ENCODE data around the gene C12orf75.

Gene C12orf75

DNA sequence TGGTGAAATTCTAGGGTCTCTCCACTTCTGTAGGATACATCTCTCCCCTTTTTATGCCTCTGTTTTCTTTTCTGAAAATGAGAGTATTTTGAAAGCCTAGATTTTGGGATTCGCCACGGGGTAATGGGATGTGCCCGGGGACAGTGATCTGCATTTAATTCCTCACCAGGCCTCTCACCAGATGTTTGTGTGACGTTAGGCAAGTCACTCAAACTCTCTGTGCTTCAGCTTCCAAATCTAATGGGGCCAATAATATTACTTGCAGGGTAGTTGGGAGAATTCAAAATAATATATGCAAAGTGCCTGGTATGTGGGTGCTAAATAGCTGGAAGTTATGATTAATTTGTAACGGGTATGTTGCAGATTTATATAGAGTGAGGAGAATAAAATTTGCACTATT is 78.8 kb downstream of the C12orf75 start:
- Histone ChIP-seq H3K9me3 (ENCODE audit: severe bottlenecking) (no peaks in the 10 kb centered on the region), H3K4me3 (ENCODE audit: severe bottlenecking) (no peak overlapping the region), H3K36me3 (ENCODE audit: low read depth) (no peaks in the 10 kb centered on the region), H3K27ac (ENCODE audit: poor library complexity, severe bottlenecking) (no peak overlapping the region), H3K4me1 (ENCODE audit: insufficient read depth, poor library complexity, severe bottlenecking) (peaks cover 7% of the 10 kb centered on the region), H3K27me3 (ENCODE audit: insufficient read depth, poor library complexity, severe bottlenecking) (no peaks in the 10 kb centered on the region)
- DNase-seq (ENCODE audit: low spot score) (no peak), ATAC-seq (ENCODE audit: low read depth) (no peak)
- TF ChIP-seq, protein P1, sequence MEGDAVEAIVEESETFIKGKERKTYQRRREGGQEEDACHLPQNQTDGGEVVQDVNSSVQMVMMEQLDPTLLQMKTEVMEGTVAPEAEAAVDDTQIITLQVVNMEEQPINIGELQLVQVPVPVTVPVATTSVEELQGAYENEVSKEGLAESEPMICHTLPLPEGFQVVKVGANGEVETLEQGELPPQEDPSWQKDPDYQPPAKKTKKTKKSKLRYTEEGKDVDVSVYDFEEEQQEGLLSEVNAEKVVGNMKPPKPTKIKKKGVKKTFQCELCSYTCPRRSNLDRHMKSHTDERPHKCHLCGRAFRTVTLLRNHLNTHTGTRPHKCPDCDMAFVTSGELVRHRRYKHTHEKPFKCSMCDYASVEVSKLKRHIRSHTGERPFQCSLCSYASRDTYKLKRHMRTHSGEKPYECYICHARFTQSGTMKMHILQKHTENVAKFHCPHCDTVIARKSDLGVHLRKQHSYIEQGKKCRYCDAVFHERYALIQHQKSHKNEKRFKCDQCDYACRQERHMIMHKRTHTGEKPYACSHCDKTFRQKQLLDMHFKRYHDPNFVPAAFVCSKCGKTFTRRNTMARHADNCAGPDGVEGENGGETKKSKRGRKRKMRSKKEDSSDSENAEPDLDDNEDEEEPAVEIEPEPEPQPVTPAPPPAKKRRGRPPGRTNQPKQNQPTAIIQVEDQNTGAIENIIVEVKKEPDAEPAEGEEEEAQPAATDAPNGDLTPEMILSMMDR (IDR thresholded peaks at IDR 0.05; ENCODE audit: poor library complexity, severe bottlenecking): no peak

DNA sequence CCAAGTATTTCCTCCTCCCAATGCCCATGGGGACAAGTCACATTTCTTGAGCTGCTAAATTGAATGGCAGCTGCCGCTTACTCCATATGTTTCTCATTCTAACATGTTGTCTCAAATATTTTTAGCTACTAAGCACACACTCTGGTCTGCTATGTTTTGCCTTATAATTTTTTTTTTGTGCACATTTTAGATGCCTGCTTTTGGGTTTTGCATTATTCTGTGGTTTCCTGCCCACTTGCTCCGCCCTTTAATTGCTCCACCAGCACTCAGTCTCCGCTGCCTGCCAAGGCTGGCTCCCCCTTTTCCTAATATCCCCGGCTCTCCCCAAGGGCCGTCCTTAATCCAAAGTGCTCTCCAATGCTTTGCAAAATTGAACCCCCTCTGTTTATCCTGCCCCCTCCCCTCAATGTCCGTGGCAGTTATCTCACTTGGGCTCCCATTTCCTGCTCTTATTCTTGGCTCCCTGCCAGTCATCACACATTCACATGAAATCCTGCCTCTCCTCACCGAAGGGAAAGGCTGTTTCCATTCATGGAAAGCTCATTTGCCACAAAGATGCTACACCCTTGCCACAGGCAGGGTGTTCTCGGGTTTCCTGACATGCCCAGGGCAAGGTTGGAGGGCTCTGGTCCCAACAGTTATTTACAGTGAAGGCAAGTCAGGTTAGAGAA is 79.4 kb downstream of the C12orf75 start:
- Histone ChIP-seq H3K4me3 (ENCODE audit: severe bottlenecking) (no peak overlapping the region), H3K9me3 (ENCODE audit: severe bottlenecking) (no peaks in the 10 kb centered on the region), H3K27ac (ENCODE audit: poor library complexity, severe bottlenecking) (no peak overlapping the region), H3K27me3 (ENCODE audit: insufficient read depth, poor library complexity, severe bottlenecking) (no peaks in the 10 kb centered on the region), H3K4me1 (ENCODE audit: insufficient read depth, poor library complexity, severe bottlenecking) (peaks cover 7% of the 10 kb centered on the region), H3K36me3 (ENCODE audit: low read depth) (no peaks in the 10 kb centered on the region)
- ATAC-seq (ENCODE audit: low read depth) (no peak), DNase-seq (ENCODE audit: low spot score) (no peak)
- TF ChIP-seq, protein P1 (IDR thresholded peaks at IDR 0.05; ENCODE audit: poor library complexity, severe bottlenecking): no peak

DNA sequence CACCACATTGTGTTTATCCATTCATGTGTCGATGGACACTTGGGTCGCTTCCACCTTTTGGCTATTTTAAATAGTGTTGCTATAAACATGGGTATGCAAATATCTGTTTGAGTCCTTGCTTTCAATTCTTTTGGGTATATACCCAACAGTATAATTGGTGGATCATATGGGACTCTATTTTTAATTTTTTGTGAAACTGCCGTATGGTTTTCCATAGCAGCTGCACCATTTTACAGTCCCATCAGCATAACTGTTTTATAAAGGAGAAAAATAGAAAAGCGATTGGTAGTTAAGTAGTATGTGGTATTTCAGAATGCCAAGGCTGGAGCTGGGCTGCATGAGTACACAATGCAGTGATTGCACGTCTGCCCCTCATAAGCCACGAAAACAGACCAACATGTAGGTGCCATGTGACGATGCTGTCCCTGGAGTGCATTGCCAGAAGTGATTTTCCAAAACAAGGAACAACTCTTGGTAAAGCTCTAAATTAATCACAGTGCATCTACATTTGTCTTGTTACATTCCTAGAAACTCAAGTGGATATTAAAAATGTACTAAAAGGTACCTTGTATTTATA is 83.5 kb downstream of the C12orf75 start:
- DNase-seq (ENCODE audit: low spot score) (no peak), ATAC-seq (ENCODE audit: low read depth) (no peak)
- H3K36me3 ChIP-seq (ENCODE audit: low read depth): no peaks in the 10 kb centered on the region
- no peak overlapping the region for H3K4me3 ChIP-seq (ENCODE audit: severe bottlenecking)
- H3K9me3 ChIP-seq (ENCODE audit: severe bottlenecking): no peaks in the 10 kb centered on the region
- H3K27ac ChIP-seq (ENCODE audit: poor library complexity, severe bottlenecking): no peak overlapping the region
- H3K4me1 ChIP-seq (ENCODE audit: insufficient read depth, poor library complexity, severe bottlenecking): peaks cover 21% of the 10 kb centered on the region
- TF ChIP-seq, protein P1 (IDR thresholded peaks at IDR 0.05; ENCODE audit: poor library complexity, severe bottlenecking): no peak
- no peaks in the 10 kb centered on the region for H3K27me3 ChIP-seq (ENCODE audit: insufficient read depth, poor library complexity, severe bottlenecking)

DNA sequence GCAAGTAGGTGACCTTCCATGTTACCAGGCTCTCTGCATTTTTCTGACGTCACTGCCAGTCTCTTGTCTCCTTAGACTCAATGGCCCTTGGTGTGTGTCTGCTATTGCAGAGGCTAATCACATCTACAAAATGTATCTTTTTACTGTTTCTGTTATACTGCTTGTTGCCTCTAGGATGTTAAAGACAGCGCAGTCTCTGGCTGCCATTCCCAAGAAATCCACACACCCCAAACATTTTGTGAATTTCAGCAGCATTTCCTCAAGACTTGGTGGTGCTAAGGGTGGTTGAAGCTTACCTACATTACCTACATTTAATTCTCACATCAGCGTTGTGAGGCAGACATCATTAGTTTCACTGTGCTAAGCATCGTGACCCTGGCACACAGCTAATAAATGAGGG is 87.2 kb downstream of the C12orf75 start:
- Histone ChIP-seq H3K36me3 (ENCODE audit: low read depth) (no peaks in the 10 kb centered on the region), H3K9me3 (ENCODE audit: severe bottlenecking) (no peaks in the 10 kb centered on the region), H3K4me1 (ENCODE audit: insufficient read depth, poor library complexity, severe bottlenecking) (peaks cover 14% of the 10 kb centered on the region), H3K4me3 (ENCODE audit: severe bottlenecking) (no peak overlapping the region), H3K27ac (ENCODE audit: poor library complexity, severe bottlenecking) (peak overlapping the region; percentile 31), H3K27me3 (ENCODE audit: insufficient read depth, poor library complexity, severe bottlenecking) (no peaks in the 10 kb centered on the region)
- TF ChIP-seq, protein P1 (IDR thresholded peaks at IDR 0.05; ENCODE audit: poor library complexity, severe bottlenecking): no peak
- DNase-seq (ENCODE audit: low spot score) (no peak), ATAC-seq (ENCODE audit: low read depth) (no peak)

DNA sequence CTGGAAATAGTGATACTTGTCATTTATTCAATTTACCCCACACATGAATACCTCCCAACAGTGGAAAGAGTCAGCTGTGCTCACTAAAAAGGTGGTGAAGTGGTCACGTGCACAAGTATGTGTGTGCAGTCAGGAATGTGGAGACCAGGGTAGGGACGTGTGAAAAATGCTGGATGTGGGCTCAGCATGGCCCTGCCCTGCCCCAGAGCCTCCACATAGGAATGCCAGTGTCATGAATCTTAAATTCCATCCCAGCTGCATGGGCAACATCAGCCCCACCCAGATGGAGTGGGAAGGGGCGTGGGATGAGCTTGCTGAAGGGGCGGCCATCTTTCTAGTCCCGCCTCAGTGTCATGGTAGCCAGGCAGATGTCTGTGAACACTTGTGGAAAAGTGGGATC is 87.7 kb downstream of the C12orf75 start:
- Histone ChIP-seq H3K9me3 (ENCODE audit: severe bottlenecking) (no peaks in the 10 kb centered on the region), H3K4me3 (ENCODE audit: severe bottlenecking) (no peak overlapping the region), H3K27ac (ENCODE audit: poor library complexity, severe bottlenecking) (peak overlapping the region; percentile 31), H3K36me3 (ENCODE audit: low read depth) (no peaks in the 10 kb centered on the region), H3K4me1 (ENCODE audit: insufficient read depth, poor library complexity, severe bottlenecking) (peaks cover 14% of the 10 kb centered on the region), H3K27me3 (ENCODE audit: insufficient read depth, poor library complexity, severe bottlenecking) (no peaks in the 10 kb centered on the region)
- DNase-seq (ENCODE audit: low spot score): peak; percentile 82
- peak; percentile 96 for ATAC-seq (ENCODE audit: low read depth)
- TF ChIP-seq, protein P1 (IDR thresholded peaks at IDR 0.05; ENCODE audit: poor library complexity, severe bottlenecking): no peak

All from RWPE2 (cell line).